ENCODE data around the gene CNDP2.

The CNDP2 gene

DNA sequence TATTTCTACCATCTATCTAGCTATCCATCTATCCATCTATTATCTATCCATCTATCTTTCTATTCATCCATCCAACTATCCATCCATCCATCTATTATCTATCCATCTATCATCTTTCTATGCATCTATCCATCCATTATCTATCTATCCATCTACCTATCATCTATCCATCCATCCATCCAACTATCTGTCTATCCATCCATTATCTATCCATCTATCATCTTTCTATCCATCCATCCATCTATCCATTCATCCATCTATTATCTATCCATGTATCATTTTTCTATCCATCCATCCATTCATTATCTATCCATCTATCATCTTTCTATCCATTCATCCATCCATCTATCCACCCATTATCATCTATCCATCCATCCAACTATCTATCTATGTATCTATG, 76.9 kb downstream of the CNDP2 start:
- DNase-seq, result no peak
